ENCODE results near the gene CHST3.
A peak's percentile ranks its signal among the peaks of the same experiment; 100 is the strongest.
"Not testable (repeated sequence)": the region's sequence is repeated elsewhere in the genome, so short reads cannot be mapped to it uniquely, and the experiment has no call there.

Gene CHST3

GRCh38 chr10:71952745-71953144, 11.4 kb upstream of the CHST3 start:
- no peak for DNase-seq

DNA sequence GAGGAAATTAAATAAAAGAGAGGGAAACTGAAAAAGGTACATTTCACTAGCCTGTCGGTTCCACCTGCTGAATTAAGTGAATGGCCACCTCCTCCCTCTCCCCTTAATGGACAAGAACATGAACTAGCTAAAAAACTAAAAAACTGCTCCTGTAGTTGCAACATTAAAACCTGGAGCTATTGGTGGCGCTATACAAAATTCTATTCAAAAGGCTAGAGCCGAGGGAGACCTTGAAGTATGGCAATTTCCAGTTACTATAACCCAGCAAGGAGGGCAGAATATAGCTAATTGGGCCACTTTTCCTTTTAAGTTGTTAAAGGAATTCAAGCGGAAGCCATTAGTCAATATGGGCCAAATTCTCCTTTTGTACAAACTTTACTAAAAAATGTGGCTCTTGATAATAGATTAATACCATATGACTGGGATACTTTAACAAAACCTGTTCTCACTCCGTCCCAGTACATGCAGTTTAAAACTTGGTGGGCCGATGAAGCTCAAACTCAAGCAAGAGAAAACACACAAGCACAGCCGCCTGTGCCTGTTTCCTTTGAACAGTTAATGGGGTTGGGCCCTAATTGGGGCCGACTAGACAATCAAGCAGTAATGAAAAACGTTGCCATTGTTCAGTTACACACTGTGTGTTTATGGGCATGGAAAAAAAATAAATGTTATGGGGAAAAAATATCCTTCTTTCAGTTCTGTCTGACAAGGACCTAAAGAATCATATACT, 6.5 kb upstream of the CHST3 start:
- DNase-seq, result no peak

GRCh38 chr10:71959526-71959925, 4.7 kb upstream of the CHST3 start:
- no peak for DNase-seq

GRCh38 chr10:71961831-71962230, 2.4 kb upstream of the CHST3 start:
- no peak for DNase-seq

- no peak for DNase-seq
These were observed 1.3 kb upstream of the CHST3 start for GRCh38 chr10:71962901-71963300.

DNA sequence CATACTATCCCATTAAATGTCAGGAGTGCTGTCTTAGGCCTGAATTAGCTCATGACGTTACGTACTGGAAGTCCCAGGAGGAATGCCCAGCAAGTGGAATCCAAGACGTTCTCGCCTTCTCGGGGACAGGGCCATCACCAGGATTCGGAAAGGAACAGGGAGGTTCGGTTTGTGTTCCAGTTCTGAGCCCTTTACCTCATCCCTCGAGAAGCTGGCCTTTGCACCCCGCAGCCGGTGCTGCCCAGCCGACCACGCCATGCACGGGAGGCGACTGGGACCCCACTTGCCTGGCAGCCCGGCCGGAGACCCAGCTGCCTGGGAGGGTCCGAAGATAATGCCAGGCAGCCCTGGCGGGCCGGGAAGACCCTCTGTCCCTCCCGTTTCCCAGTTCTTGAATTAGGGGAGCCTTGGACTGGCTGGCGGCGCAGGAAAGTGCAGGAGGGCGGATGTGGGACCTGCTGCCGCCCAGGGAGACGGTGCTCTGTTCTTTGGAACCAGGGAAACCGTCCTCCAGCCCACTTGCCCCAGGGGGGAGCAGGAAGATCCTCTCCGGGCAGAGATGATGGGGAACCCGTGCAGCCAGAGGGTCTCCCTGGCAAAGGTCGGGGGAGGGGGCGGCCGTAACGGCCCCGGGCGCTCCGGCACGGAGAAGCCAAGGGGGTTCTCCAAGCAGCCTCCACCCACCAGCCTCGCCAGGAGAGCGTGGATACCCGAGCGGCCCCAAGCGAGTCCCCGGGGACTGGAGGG, 671 bp upstream of the CHST3 start:
- no peak for DNase-seq

DNA sequence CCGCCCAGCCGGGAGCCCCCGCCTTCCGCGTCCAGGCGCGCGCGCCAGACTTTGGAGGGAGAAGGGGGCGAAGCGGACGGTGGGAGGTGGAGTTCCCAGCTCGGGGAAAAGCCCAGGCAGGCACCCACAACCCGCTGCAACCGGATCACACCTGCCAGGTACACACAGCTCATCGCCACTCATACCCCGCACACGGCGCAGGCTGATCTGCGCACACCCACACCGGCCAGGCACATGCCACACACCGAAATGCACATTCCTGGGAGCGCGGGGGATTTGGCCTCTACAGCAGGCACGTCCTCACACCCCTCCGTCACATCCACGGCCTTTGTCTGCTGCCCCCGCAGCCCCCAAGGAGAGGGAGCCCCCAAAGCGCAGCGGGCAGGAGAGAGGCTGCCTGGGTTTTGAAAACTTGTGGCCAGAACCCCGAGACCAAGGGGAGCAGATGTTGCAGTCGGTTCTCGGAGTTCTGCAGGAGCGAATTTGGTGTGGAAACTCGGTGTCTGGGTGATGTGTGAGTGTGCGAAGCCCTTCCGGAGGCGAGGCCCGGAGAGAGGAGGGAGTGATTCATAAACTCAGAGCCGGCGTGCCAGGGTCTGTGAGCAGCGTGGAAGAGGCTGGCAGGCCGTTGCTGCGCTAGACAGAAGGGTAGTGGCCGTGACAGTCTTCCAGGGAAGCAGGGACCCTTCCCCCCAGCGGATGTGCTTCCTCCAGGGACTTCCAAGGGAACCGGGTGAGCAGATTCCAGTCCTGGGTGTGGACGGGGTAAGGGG, 734 bp downstream of the CHST3 start:
- DNase-seq, result no peak

- no peak for DNase-seq
These were observed 1.4 kb downstream of the CHST3 start for GRCh38 chr10:71965623-71966022.

DNA sequence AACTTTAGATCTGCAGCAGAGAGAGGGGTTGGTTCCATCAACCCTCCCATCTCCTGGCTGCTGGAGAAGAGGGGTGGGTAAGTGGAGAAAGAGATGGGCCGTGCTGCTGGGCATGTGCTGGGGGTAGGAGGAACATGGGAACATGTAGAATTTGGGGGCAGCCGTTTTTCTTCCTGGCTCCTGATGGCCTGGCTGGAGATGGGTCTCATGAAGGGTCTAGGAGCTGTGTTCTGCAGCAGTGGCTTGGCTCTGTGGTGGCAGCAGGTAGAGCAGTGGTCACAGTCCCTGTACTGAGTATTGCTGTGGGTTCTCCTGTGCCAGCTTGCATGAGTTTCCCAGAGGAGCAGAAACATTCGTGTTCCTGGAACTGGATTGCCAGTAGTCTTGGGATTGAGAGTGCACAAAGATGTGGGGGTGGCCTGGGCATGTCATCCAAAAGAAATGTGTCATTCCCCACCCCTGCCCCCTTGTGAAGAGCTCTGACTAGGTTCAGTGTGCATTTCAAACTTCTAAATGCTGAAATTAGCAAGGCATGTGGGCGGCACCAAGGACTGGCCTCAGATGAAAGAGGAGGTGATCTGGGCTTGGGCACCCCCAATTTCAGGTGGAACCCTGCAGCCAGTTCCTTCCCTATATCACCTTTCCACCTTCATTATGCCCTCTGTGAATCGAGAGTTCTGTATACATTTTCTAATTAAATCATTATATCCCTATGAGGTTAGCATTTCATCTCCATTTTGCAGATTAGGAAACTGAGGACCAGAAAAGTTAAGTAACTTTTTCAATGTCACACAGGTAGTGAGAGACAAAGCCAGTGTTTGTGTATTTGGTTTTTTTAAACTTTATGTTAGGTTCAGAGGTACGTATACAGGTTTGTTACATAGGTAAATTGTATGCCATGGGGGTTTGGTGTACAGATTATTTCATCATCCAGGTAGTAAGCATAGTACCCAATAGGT, 2.1 kb downstream of the CHST3 start:
- DNase-seq, result no peak

DNA sequence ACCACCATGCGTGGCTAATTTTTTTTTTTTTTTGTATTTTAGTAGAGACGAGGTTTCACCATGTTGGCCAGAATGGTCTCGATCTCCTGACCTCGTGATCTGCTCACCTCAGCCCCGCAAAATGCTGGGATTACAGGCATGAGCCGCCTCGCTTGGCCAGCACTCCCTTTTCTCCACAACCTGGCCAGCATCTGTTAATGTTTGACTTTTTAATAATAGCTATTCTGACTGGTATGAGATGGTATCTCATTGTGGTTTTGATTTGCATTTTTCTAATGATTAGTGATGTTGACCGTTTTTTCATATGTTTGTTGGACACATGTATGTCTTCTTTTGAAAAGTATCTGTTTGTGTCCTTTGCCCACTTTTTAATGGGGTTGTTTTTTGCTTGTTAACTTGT, 3.8 kb downstream of the CHST3 start:
- DNase-seq, result not testable (repeated sequence)

DNA sequence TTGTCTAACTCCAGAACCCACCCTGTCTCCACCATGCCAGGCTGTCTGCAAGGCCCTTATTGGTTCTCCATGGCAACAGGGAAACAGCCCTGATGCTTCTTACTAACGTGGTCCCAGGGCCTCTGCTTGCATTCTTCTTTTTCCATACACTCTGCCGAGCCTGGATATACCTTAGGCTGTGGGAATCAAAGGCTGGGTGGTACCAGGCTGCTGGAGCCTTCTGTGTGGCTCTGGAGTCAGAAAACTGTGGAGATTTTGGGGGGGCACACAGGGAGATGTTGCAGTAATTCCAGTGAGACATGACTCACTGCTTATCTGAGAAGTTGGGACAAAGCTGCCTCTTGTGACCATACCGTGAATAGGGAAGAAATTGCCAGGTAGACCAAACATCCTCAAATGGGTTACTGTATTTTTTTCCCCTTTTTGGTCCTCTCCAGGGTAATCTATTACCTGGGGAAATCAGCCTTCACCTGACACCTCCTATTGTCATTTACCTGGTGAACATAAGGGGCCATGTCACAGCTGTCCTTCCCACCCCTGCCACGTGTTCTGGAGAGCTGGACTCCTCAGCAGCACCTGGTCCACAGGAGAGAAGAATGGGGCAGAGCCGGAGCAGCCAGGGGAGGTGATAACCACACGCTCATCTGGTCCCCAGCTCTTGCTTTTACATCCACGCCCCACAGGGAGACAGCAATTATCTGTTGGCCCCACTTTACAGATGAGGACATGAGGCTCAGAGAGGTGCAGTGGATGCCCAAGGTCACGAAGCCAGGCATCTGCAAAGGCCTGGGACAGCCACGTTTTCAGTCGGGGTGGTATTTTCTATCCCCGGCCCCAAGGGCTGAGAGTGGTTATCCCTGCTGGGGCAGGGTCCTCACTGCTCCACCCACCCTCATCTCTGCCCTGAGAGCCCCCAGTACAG, 4.6 kb downstream of the CHST3 start:
- no peak for DNase-seq

GRCh38 chr10:71969929-71970328, 5.7 kb downstream of the CHST3 start:
- no peak for DNase-seq

DNA sequence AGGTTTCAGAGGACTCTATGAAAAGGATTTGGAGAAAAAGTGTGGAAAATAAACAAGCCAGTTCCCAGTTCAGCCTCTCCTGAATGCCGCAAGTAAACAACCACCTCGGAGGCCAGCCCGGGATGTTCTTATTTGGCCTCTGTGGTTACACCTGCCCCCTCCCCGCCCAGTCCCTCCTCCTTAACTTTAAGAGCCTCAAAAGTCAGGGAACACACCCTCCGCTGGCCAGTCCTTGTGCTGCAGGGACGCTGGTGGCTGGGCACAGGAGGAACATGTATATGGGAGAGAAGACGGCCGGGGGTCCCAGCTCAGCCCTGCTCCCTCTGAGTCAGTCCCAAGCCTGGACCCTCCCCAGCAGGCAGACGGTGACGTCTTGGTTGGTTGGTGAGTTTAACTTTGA, 6.1 kb downstream of the CHST3 start:
- peak; percentile 52 for DNase-seq

DNA sequence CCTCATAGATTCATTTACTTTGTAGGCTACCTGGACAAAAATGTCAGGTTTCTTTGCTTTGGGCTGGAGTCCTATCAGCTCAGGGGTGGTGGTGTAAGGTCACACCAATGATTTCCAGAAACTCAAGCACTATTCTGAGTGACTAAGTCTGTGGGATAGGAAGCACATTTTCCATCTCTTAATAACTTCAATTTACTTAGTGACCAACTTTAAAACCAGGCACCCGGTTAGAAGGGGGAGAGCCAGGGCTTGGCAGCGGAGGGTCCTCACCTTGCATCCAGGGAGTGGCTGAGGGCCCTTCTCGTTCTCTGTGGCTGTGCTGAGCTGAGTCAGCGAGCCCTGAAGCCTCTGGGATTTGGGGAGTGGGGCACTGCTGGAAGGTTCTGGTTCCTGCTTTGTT, 6.7 kb downstream of the CHST3 start:
- no peak for DNase-seq

DNA sequence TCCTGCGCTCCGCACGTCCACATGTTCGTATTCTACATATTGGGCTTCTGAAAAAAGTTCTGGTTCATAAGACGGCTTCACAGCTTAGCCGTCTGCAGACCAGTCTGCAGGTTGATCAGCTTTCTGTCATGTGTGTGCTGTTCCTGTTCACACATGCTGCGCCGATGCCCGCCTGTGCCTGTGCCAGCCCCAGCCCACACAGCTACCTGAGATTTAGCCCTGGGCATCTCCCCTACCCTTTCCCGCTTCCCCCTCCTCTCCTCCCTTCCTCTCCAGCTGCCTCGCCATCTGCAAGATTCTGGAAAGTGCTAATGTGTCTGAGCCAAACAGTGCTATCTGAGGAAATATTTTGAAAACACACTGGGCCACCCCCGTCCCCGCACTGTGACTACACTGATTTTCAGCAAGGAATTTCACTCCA, 7.1 kb downstream of the CHST3 start:
- no peak for DNase-seq

DNA sequence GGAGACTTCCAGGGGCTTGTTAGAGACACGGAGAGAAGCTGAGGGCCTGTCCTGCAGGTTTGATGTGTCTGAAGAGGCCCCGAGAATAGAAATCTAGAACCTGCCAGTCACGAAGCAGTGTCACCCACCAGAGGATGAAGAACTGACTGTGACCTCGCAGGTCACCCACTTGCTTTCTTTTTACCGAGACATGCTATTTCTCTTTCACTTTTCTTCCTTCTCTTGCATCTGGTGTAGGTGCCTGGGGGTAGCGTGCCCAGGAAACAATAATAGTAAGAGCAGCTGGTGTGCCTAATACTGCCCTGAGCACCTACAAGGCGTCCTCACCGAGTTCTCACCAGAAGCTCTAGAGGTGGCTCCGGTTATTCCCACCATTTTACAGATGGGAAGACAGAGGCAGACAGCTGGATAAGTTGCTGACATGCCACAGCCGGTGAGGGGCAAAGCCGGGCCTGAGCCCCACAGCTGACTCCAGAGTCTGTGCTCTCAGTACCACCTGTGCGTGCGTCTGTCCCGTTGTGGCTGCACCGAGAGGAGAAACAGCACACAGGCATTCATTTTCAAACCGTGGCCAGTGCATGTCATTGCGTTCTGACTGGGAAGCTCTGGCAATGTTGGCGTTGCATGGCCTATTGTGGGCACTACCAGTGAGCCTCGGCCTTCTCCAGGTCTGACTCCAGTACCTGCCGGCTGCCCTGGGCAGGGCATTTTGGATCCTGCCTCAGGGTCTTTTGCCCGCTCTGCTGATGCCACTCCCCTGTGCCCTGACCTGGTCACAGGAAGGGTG, 7.8 kb downstream of the CHST3 start:
- no peak for DNase-seq

GRCh38 chr10:71972746-71973695, 8.8 kb downstream of the CHST3 start:
- DNase-seq, result no peak

GRCh38 chr10:71973777-71974488, 9.7 kb downstream of the CHST3 start:
- DNase-seq, result no peak
